Anterior cingulate cortex (tissue), 58 donors: ENCODE results near the gene NUDT13.
"Not testable (repeated sequence)": the region's sequence is repeated elsewhere in the genome, so short reads cannot be mapped to it uniquely, and the experiment has no call there.

Source experiments
- DNase-seq, 58 donors: peaks; one replicate each; lab custom pipeline; 2025; lab: John Stamatoyannopoulos, UW

NUDT13 gene

GRCh38 chr10:73097305-73097670, 13.0 kb upstream of the NUDT13 start:
- DNase-seq = no peak

GRCh38 chr10:73099141-73099540, 11.1 kb upstream of the NUDT13 start:
- no peak for DNase-seq

GRCh38 chr10:73106301-73106700, 4.0 kb upstream of the NUDT13 start:
- no peak for DNase-seq

GRCh38 chr10:73109248-73109652, 1.0 kb upstream of the NUDT13 start:
- not testable (repeated sequence) for DNase-seq

- DNase-seq = not testable (repeated sequence)
Observed at GRCh38 chr10:73112032-73112431, 1.8 kb downstream of the NUDT13 start.

GRCh38 chr10:73113551-73113950, 3.3 kb downstream of the NUDT13 start:
- DNase-seq = no peak

- DNase-seq = no peak
Observed at GRCh38 chr10:73116017-73116416, 5.8 kb downstream of the NUDT13 start.

- no peak for DNase-seq
Observed at GRCh38 chr10:73117976-73118743, 7.9 kb downstream of the NUDT13 start.

- DNase-seq = no peak
Observed at GRCh38 chr10:73119457-73119856, 9.2 kb downstream of the NUDT13 start.

GRCh38 chr10:73119952-73120351, 9.7 kb downstream of the NUDT13 start:
- no peak for DNase-seq

GRCh38 chr10:73126343-73126742, 16.1 kb downstream of the NUDT13 start:
- no peak for DNase-seq

GRCh38 chr10:73131301-73131700, 21.0 kb downstream of the NUDT13 start:
- no peak for DNase-seq

- DNase-seq = no peak
Observed at GRCh38 chr10:73131913-73132686, 21.8 kb downstream of the NUDT13 start.

GRCh38 chr10:73134727-73135126, 24.5 kb downstream of the NUDT13 start:
- no peak for DNase-seq

GRCh38 chr10:73136627-73137026, 26.4 kb downstream of the NUDT13 start:
- DNase-seq = no peak

GRCh38 chr10:73139251-73139650, 29.0 kb downstream of the NUDT13 start:
- DNase-seq = no peak

GRCh38 chr10:73141603-73142002, 31.3 kb downstream of the NUDT13 start:
- DNase-seq = no peak

- DNase-seq = not testable (repeated sequence)
Observed at GRCh38 chr10:73150633-73151413, 40.6 kb downstream of the NUDT13 start.

- DNase-seq = no peak
Observed at GRCh38 chr10:73152009-73152408, 41.8 kb downstream of the NUDT13 start.

GRCh38 chr10:73156054-73156453, 45.8 kb downstream of the NUDT13 start:
- no peak for DNase-seq

- peak in 42 of 58 donors; percentile 0 to 68 (median 7) for DNase-seq
Observed at GRCh38 chr10:73159038-73159648, 48.9 kb downstream of the NUDT13 start.
